Natural killer cell (primary cell): ENCODE results near the gene HOMER1. TPM values are rescaled to one million over a fixed set of nuclear protein-coding genes. Genes with fewer than 3 reads are reported as not detected.

Source experiments
- ATAC-seq, 3 donors: fragments of 150-1000 bp in 2 of 3; fragments of 200-7000 bp in 1 of 3; cut with Tn5 transposase; 1 replicate in 1 of 3; 2 replicates in 2 of 3; pipeline ENCODE4 v1.10.0; 2021; ENCODE audit warnings: mild to moderate bottlenecking in 2 of 3, moderate library complexity in 2 of 3
- DNase-seq, 2 donors: peaks; one replicate each; pipeline versions ENCODE4 v3.0.0 to v3.0.0-alpha.2; 2013 to 2021; ENCODE audit warnings: mixed read lengths in 1 of 2
- H3K27ac ChIP-seq: one replicate; pipeline ENCODE4 v1.5.1; 2013; ENCODE audit warnings: mild to moderate bottlenecking, low read length
- H3K27me3 ChIP-seq: one replicate; pipeline ENCODE4 v1.6.1; 2013; ENCODE audit warnings: low read length; ENCODE audit not compliant: control insufficient read depth, insufficient read depth
- H3K36me3 ChIP-seq: one replicate; pipeline ENCODE4 v1.6.1; 2013; ENCODE audit warnings: low read length; ENCODE audit not compliant: control insufficient read depth, insufficient read depth
- H3K4me1 ChIP-seq: one replicate; pipeline ENCODE4 v1.6.1; 2013; ENCODE audit warnings: low read length; ENCODE audit not compliant: control insufficient read depth, insufficient read depth
- H3K4me3 ChIP-seq: one replicate; pipeline ENCODE4 v1.5.1; 2013; ENCODE audit warnings: low read length
- H3K9me3 ChIP-seq: one replicate; pipeline ENCODE4 v1.6.1; 2013; ENCODE audit warnings: low read length; ENCODE audit not compliant: control insufficient read depth, insufficient read depth
- H3K27ac Mint-ChIP-seq, 2 donors: one replicate each; pipeline ENCODE4 v1.8.0; 2022; ENCODE audit warnings: mild to moderate bottlenecking in 2 of 2, mixed read lengths in 2 of 2, moderate library complexity in 1 of 2
- H3K27me3 Mint-ChIP-seq, 2 donors: one replicate each; pipeline ENCODE4 v1.8.0; 2022; ENCODE audit warnings: low read depth in 2 of 2, mixed read lengths in 2 of 2
- H3K36me3 Mint-ChIP-seq: one replicate; pipeline ENCODE4 v1.8.0; 2022; ENCODE audit warnings: mixed read lengths
- H3K4me1 Mint-ChIP-seq, 2 donors: one replicate each; pipeline ENCODE4 v1.8.0; 2022; ENCODE audit warnings: mixed read lengths in 2 of 2
- H3K4me3 Mint-ChIP-seq: one replicate; pipeline ENCODE4 v1.8.0; 2022; ENCODE audit warnings: mild to moderate bottlenecking, moderate library complexity, mixed read lengths
- H3K9me3 Mint-ChIP-seq, 2 donors: one replicate each; pipeline ENCODE4 v1.8.0; 2022; ENCODE audit warnings: mixed read lengths in 2 of 2
- WGBS: methylation state at CpG from one replicate; pipeline ENCODE4 v1.1.7; 2013; ENCODE audit warnings: missing lambda C conversion rate; ENCODE audit not compliant: insufficient coverage; 5-methylcytosine and 5-hydroxymethylcytosine counted together
- intact Hi-C: fragments of 100-400 bp; cut with micrococcal nuclease; formaldehyde crosslinking; loops from one replicate; pipeline ENCODE4 v1.14.2; 2022
- total RNA-seq, 4 donors: library from RNA; stranded (reverse); fragments of 120-200 nt in 1 of 4; gene quantifications; one replicate each; pipeline versions ENCODE4 v1.2.3 to v1.2.4, GENCODE V29; 2013 to 2022
- TF ChIP-seq, protein P1 (sequence below): fragments of 200-600 bp; IDR thresholded peaks from one replicate; pipeline ENCODE4 v1.8.0; 2022; ENCODE audit warnings: antibody characterized with exemption

Gene HOMER1
- total RNA-seq, 3 donors from 2014 or later (not counting 1 experiment from before 2014, with no cell fraction given): 3.1 to 5.4 (median 4.3) TPM

DNA sequence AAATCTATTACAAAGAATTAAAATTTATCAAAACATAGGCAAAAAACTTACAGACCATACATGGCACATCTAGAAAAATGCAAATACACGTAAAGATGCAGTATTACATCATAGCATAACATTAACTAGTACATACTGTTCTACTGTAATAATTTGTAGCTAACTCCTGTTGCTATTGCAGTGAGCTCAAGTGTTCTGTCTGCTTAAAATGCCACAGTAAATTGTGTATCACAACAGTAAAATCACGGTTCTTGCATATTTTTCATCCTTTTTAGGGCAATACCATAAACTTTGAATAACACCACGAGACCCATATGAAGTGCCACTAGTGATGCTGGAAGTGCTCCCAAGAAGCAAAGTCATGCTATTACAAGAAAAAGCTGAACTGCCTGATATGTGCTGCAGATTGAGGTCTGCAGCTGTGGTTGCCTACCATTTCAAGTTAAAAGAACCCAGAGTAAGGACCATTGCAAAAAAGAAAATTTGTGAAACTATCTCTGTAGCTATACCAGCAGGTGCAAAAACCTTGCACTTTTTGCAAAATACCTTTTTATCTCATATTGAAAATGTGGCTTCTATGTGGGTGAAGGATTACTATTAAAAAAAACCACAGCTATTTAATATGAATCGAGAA is 14.2 kb downstream of the HOMER1 start:
- no peaks in the 10 kb centered on the region for H3K27me3 ChIP-seq
- Mint-ChIP-seq H3K9me3 (no peaks in the 10 kb centered on the region), H3K27ac (no peak overlapping the region), H3K4me1 (no peaks in the 10 kb centered on the region), H3K4me3 (no peak overlapping the region), H3K36me3 (no peaks in the 10 kb centered on the region), H3K27me3 (peaks cover 7% of the 10 kb centered on the region in 2 donors)
- H3K27ac ChIP-seq: no peak overlapping the region
- ATAC-seq (no peak), DNase-seq (no peak)
- H3K4me1 ChIP-seq: no peaks in the 10 kb centered on the region
- H3K9me3 ChIP-seq: no peaks in the 10 kb centered on the region
- no peak overlapping the region for H3K4me3 ChIP-seq
- TF ChIP-seq, protein P1, sequence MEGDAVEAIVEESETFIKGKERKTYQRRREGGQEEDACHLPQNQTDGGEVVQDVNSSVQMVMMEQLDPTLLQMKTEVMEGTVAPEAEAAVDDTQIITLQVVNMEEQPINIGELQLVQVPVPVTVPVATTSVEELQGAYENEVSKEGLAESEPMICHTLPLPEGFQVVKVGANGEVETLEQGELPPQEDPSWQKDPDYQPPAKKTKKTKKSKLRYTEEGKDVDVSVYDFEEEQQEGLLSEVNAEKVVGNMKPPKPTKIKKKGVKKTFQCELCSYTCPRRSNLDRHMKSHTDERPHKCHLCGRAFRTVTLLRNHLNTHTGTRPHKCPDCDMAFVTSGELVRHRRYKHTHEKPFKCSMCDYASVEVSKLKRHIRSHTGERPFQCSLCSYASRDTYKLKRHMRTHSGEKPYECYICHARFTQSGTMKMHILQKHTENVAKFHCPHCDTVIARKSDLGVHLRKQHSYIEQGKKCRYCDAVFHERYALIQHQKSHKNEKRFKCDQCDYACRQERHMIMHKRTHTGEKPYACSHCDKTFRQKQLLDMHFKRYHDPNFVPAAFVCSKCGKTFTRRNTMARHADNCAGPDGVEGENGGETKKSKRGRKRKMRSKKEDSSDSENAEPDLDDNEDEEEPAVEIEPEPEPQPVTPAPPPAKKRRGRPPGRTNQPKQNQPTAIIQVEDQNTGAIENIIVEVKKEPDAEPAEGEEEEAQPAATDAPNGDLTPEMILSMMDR: no peak
- intact Hi-C loops: no loop called here
- 78% methylated on average over 3 of the region's 4 CpGs for WGBS
- no peaks in the 10 kb centered on the region for H3K36me3 ChIP-seq

- TF ChIP-seq, protein P1: no peak
- no peak for DNase-seq
- Mint-ChIP-seq H3K4me3 (no peak overlapping the region), H3K27ac (no peak overlapping the region), H3K9me3 (no peaks in the 10 kb centered on the region), H3K4me1 (no peaks in the 10 kb centered on the region), H3K36me3 (no peaks in the 10 kb centered on the region), H3K27me3 (peaks cover 14 to 15% of the 10 kb centered on the region in 2 donors)
- intact Hi-C loops: no loop called here
- H3K4me1 ChIP-seq: no peaks in the 10 kb centered on the region
- no peak overlapping the region for H3K4me3 ChIP-seq
- H3K27me3 ChIP-seq: no peaks in the 10 kb centered on the region
- no peaks in the 10 kb centered on the region for H3K36me3 ChIP-seq
- 89% methylated on average over 2 of the region's 2 CpGs for WGBS
- no peaks in the 10 kb centered on the region for H3K9me3 ChIP-seq
- no peak overlapping the region for H3K27ac ChIP-seq
- ATAC-seq: no peak
Measured at GRCh38 chr5:79495311-79495710, 18.6 kb downstream of the HOMER1 start.

- Mint-ChIP-seq H3K4me1 (no peaks in the 10 kb centered on the region), H3K36me3 (no peaks in the 10 kb centered on the region), H3K27ac (no peak overlapping the region), H3K27me3 (peaks cover 16 to 19% of the 10 kb centered on the region in 2 donors), H3K9me3 (no peaks in the 10 kb centered on the region), H3K4me3 (no peak overlapping the region)
- ATAC-seq (no peak), DNase-seq (no peak)
- Histone ChIP-seq H3K36me3 (no peaks in the 10 kb centered on the region), H3K4me3 (no peak overlapping the region), H3K9me3 (no peaks in the 10 kb centered on the region), H3K4me1 (no peaks in the 10 kb centered on the region), H3K27me3 (no peaks in the 10 kb centered on the region), H3K27ac (no peak overlapping the region)
- TF ChIP-seq, protein P1: no peak
- intact Hi-C loops: no loop called here
- WGBS: 90% methylated on average over 3 of the region's 3 CpGs
Measured at GRCh38 chr5:79493596-79494345, 20.2 kb downstream of the HOMER1 start.
